Motor neuron (in vitro differentiated cells): ENCODE measurements around the gene SGPP2. TPM values are rescaled to one million over a fixed set of nuclear protein-coding genes. Genes with fewer than 3 reads are reported as not detected.

ENCODE experiments used
- total RNA-seq, 8 experiments: library from RNA; unstranded; fragments of 300-600 nt; gene quantifications; 2 replicates each; pipeline versions ENCODE4 v1.2.3 to v1.2.4, GENCODE V29; 2022

The SGPP2 gene
- total RNA-seq, 8 experiments from 2014 or later: 0.22 to 2.2 (median 0.87) TPM

Other genes starting within 250 kb of the SGPP2 start
- gene PAX3, start 125.5 kb upstream of the SGPP2 start, total RNA-seq: 10 to 100 TPM in 2 of 8 experiments, under 1 TPM in 6; 0.05 to 56.1 (median 0.71) TPM
- gene FARSB, start 231.5 kb downstream of the SGPP2 start, total RNA-seq: 10 to 100 TPM; 25.9 to 41.0 (median 32.7) TPM
- gene MOGAT1, start 247.1 kb downstream of the SGPP2 start, total RNA-seq: not detected